ENCODE results near the gene STOML1. TPM values are rescaled to one million over a fixed set of nuclear protein-coding genes. Genes with fewer than 3 reads are reported as not detected.
A peak's percentile ranks its signal among the peaks of the same experiment; 100 is the strongest.

STOML1 gene, protein sequence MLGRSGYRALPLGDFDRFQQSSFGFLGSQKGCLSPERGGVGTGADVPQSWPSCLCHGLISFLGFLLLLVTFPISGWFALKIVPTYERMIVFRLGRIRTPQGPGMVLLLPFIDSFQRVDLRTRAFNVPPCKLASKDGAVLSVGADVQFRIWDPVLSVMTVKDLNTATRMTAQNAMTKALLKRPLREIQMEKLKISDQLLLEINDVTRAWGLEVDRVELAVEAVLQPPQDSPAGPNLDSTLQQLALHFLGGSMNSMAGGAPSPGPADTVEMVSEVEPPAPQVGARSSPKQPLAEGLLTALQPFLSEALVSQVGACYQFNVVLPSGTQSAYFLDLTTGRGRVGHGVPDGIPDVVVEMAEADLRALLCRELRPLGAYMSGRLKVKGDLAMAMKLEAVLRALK
- 10.5 and 13.6 TPM in 2 replicates for total RNA-seq (2014; rRNA removed; shearing (Covaris generic))

DNA sequence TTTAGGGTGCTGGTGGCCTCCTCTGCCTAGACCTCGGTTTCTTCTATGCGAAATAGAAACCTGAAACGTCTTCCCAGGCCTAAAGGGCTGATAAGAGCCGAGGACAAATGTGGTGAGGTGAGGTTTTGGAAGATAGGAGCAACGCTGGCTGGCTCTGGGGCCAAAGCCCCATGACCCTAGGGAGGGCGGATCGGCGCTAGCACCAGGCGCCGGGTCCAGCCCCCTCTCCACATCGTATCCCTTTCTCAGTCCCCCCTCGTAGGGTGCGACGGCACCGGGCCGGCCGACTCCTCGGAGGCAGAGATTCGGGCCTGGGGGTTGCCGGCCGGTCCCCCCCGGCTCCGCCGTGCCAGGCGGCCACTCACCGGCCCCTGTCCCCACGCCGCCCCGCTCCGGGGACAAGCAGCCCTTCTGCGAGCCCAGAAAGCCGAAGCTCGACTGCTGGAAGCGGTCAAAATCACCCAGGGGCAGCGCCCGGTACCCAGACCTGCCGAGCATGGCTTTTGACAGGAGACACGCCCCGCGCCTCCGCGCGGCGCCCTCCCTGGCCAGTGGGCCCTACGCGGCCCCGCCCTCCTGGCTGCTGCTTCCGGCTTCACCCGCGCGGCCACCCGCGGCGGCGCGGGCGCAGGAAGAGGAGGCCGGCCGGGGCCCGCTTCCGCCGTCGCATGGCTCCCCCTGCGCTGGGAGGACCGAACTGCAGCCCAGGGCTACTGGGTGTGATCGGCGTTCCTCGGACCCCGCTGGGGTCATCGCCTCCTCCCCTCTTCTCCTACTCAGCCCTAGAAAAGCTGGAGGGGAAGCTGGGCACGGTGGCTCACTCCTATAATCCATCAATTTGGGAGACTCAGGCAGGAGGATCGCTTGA, at the start of gene STOML1:
Gene STOML1 (minus strand): TSS at position 570 of the 868 bp plus-strand sequence. CDS start 72 bp downstream, at position 498.
- Histone ChIP-seq H3K4me3 (ENCODE audit: insufficient read depth, low read depth, low read length) (peak within 1 kb of the TSS; percentile 67), H3K27me3 (ENCODE audit: control insufficient read depth, insufficient read depth, low read length) (no peaks in the 10 kb centered on the region; the same call in 1 of the 2 replicates), H3K36me3 (replicated peaks; ENCODE audit: control insufficient read depth, insufficient read depth, low read length) (no peaks in the 10 kb centered on the region)
- peak; percentile 99 for DNase-seq

DNA sequence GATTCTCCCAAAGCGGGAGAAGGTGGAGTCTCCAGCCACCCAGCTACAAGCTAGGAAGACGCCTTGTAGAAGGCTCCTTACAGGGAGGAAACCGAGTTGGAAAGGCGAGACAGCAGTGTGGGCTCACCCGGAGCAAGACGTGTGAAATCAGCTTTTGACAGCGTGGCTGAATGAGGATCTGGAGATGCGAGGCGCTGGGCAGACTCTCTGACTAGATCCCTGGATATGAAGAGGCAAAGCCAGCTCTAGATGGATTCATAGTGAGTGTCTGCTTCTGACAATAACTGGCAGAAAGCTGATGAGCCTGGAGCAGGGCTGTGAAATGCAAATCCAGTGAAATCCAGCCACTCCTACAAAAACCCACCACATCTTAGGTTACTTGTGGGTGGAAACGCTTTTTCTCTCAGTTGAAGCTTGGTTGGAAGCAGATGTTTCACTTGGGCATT, 49.2 kb upstream of the STOML1 start:
- Histone ChIP-seq H3K27me3 (ENCODE audit: control insufficient read depth, insufficient read depth, low read length) (no peaks in the 10 kb centered on the region), H3K36me3 (replicated peaks; ENCODE audit: control insufficient read depth, insufficient read depth, low read length) (no peaks in the 10 kb centered on the region), H3K4me3 (ENCODE audit: insufficient read depth, low read depth, low read length) (no peak overlapping the region)
- no peak for DNase-seq

DNA sequence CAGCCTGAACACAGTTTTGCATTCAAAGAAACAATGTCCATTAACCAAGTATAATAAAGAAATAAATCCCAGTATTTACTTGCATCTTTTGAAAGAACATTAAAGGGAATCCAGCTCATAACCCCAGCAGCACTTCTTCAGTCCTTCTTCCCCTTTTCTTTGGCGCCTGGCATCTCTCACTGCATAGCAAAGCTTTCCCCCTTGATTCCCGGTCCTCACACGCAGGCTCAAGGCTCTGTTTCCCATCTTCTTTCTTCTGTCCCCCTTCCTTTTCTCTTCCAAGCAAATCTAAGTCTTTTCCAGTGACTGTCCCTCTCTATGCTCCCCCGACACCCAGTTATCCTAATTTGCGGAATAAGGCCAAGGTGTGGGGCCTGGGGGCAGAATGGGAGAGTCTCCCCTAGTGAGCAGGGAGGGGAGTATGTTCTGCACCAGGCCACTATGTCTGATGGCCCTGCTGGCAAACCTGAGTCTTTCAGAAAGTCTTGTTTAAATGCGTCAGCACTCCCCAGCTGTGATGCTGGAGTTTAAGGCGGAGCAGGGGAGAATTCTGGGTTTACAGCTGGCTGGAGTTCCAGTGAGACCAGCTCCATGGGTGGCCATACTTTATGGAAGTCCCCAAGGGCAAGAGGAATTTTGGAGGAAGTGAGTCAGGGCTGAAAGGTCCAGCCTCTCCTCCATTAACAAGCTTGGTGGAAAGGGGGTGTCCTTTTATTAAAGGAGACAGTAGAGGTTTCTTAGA, 48.2 kb upstream of the STOML1 start:
- peak; percentile 60 for DNase-seq
- Histone ChIP-seq H3K4me3 (ENCODE audit: insufficient read depth, low read depth, low read length) (no peak overlapping the region), H3K36me3 (replicated peaks; ENCODE audit: control insufficient read depth, insufficient read depth, low read length) (no peaks in the 10 kb centered on the region; the same call in 1 of the 2 replicates), H3K27me3 (ENCODE audit: control insufficient read depth, insufficient read depth, low read length) (no peaks in the 10 kb centered on the region)

DNA sequence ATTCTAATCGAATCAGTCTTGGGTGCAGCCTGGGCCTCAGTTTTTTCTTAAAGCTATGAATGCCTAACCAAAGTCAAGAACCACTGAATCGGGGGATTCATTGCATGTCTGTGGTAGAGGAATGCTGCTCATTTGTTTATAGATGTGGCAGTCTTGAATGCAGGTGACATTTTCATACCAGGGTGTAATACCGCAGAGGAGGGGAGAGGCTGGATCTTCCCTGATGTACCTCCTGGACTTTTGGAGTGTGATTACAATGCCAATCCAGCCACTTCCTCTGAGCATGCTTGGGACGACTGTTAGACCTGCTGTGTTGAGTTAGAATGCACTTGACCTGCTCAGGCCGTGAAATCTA, 47.5 kb upstream of the STOML1 start:
- Histone ChIP-seq H3K27me3 (ENCODE audit: control insufficient read depth, insufficient read depth, low read length) (no peaks in the 10 kb centered on the region), H3K4me3 (ENCODE audit: insufficient read depth, low read depth, low read length) (no peak overlapping the region), H3K36me3 (replicated peaks; ENCODE audit: control insufficient read depth, insufficient read depth, low read length) (no peaks in the 10 kb centered on the region; the same call in 1 of the 2 replicates)
- DNase-seq: no peak

DNA sequence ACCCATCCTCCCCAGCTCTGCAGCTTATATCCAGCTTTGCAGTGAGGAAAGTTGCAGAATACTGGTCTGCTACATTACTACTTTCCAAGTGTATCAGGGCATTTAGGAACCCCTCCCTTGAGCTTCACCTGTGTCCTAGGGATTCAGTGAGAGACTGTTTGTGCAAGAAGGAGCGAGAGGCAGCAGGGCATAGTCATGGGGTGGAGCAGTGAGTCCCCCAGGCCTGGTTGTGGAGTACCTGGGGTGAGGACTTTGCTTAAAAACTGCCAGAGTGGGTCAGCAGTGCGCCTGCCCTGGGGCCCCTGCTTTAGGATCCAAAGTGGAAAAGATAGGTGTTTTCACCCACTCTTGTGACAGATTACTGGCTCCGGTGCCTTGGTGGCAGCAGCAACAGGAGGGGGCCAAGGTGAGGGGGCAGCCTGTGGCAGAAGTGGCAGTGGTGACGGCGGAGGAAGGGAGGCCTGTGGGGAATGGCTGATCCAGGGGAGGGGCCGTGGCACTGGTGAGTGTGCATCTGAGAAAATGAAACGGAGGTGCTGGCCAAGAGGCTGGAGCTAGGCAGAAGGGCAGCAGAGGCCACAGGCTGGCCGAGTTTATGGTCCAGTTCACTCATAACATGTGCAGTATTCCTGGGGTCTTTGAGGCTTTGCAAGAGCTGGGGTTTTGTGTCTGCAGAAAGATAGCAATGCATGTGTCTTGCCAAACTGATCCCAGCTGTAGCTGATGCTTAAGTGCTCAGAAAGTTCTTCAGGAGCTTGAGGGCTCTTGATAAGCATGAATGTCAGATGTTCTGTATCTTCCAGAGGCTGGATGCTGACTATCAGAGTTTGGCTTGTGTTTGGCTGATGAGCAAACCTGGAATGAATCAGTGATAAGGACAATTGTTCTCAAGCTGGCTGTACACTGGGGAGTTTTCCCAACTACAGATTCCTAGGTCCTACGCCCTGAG, 46.9 kb upstream of the STOML1 start:
- Histone ChIP-seq H3K36me3 (replicated peaks; ENCODE audit: control insufficient read depth, insufficient read depth, low read length) (no peaks in the 10 kb centered on the region; the same call in 1 of the 2 replicates), H3K4me3 (ENCODE audit: insufficient read depth, low read depth, low read length) (no peak overlapping the region), H3K27me3 (ENCODE audit: control insufficient read depth, insufficient read depth, low read length) (no peaks in the 10 kb centered on the region)
- no peak for DNase-seq

DNA sequence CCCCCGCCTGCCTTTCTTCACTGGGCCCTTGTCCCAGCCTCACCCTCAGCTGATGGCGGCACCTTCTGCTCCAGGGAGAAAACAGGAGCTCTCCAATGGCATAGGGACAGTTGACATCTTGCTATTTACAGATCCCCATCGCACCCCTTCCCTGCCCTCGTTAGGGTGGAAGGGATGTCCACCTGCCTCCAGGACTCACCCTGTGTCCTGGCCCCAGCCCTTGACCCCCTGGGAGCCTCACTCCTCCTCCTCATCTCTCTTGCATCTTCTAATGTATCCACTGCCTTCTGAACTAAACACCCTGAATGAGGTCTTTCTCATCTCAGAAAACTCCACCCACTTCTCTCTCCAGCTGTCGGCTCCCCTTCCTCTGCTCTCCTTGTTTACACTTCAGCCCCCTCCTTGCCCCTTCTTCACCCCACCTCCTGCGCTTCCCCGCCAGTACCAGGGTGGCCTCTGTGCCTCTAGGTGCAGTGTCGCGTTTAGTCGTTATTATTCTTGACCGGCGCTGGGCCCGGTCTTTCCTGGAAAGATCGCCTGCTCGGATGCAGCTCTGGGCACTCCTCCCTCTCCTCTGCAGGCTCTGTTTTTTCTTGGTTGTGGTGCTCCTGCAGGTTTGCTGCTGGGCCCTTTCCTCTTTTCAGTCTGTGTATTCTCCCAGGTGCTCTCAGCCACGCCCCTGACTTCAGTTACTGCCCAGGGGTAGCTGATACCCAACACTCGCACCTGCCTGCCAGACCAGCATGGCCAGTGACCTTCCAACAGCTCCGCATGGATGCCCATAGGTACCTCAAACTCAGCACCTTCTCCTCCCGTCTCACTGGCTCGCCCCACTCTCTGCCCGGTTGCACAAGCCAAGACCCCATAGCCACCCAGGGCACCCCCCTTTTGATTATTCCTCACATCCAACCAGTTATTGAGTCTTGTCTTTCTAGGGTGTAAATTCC, 45.3 kb upstream of the STOML1 start:
- H3K27me3 ChIP-seq (ENCODE audit: control insufficient read depth, insufficient read depth, low read length): no peaks in the 10 kb centered on the region
- no peak overlapping the region for H3K4me3 ChIP-seq (ENCODE audit: insufficient read depth, low read depth, low read length)
- peaks cover 1% of the 10 kb centered on the region for H3K36me3 ChIP-seq (replicated peaks; ENCODE audit: control insufficient read depth, insufficient read depth, low read length)
- DNase-seq: no peak

DNA sequence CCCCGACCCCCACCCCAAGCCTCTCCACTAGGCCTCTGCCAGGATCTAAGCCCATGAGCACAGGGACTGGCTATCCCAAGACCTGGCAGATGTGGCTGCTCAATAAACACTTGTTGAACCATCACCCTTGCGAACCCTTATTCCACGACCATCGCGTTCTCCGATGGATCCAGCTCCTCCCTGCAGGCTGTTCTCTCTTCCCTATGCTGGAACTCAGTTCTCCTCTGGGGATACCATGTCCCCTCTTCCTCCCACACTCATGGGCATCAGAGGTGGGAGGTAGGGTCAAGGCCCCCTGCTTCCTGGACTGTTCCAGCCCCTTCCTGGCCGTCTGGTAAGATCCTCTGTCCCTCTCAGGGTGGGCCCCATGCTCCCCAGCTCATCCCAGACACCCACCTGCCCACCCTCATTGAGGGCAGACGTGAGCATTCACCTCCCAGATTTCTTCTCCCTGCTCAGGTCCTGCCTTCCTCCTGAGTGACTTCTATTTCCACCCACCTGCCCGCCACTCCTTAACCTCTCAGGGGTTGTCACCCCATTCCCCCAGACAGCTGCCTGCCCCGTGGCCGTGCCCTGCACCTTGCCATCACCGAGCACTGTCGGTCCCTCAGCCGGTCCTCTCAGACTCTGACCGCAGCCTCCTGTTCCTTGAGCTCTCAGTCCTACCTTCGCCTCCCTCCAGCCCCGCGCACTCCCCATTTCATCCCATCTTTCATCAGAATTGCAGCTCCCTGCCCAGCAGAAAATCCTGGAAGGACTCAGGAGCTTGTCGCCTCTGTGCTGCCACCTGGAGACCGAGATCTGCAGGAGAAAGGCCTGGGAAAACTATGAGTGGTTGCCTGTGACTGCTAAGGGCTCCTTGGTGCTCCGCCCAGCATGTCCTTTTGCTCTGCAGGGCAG, 44.4 kb upstream of the STOML1 start:
- Histone ChIP-seq H3K27me3 (ENCODE audit: control insufficient read depth, insufficient read depth, low read length) (no peaks in the 10 kb centered on the region), H3K4me3 (ENCODE audit: insufficient read depth, low read depth, low read length) (no peak overlapping the region), H3K36me3 (replicated peaks; ENCODE audit: control insufficient read depth, insufficient read depth, low read length) (peaks cover 1% of the 10 kb centered on the region)
- peak; percentile 93 for DNase-seq

DNA sequence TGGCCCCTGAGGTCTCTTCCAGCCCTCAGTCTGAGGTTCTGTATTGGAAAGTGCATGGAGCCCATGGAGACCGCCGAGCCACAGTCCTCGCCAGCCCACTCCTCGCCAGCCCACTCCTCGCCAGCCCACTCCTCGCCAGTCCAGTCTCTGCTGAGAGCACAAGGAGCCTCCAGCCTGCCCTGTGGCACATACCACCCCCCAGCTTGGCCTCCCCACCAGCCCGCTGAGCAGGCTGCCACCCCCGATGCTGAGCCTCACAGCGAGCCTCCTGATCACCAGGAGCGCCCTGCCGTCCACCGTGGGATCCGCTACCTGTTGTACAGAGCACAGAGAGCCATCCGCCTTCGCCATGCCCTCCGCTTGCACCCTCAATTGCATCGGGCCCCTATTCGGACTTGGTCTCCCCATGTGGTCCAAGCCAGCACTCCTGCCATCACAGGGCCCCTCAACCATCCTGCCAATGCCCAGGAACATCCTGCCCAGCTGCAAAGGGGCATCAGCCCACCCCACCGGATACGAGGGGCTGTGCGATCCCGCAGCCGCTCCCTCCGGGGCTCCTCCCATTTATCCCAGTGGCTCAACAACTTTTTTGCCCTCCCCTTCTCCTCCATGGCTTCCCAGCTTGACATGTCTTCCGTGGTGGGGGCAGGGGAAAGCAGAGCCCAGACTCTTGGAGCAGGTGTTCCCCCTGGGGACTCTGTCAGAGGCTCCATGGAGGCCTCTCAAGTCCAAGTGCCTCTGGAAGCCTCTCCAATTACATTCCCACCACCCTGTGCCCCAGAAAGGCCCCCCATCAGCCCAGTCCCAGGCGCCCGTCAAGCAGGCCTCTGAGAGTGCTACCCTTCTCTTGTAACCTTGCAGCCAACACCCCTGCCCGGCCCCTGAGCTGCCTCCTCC, 43.3 kb upstream of the STOML1 start:
- no peaks in the 10 kb centered on the region for H3K27me3 ChIP-seq (ENCODE audit: control insufficient read depth, insufficient read depth, low read length)
- H3K36me3 ChIP-seq (replicated peaks; ENCODE audit: control insufficient read depth, insufficient read depth, low read length): peaks cover 1% of the 10 kb centered on the region
- no peak for DNase-seq
- H3K4me3 ChIP-seq (ENCODE audit: insufficient read depth, low read depth, low read length): no peak overlapping the region

DNA sequence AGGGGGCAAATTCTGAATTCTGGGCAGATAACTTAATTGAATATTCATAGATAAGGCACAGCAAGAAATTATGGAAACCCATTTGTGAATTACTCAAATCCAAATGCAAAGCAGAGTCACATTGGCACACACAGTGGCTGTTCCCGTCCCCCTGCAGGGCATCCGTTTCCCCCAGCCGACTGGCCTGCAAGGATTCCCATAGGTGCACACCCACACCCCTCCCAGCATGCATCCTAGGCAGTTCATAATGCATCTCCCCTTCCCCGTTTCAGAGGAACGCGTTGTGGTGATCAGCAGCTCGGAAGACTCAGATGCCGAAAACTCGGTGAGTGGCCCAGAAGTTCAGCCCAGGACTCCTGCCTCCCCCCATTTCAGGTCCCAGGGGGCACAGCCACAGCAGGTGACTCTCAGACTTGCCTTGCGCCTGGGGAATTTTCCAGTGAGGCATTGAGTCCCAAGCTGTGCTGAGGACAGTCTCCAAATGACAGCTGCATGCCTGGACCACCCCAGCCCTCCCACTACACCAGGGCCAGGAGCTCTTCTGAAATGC, 42.2 kb upstream of the STOML1 start:
- Histone ChIP-seq H3K27me3 (ENCODE audit: control insufficient read depth, insufficient read depth, low read length) (no peaks in the 10 kb centered on the region), H3K36me3 (replicated peaks; ENCODE audit: control insufficient read depth, insufficient read depth, low read length) (peaks cover 1% of the 10 kb centered on the region), H3K4me3 (ENCODE audit: insufficient read depth, low read depth, low read length) (no peak overlapping the region)
- DNase-seq: no peak

DNA sequence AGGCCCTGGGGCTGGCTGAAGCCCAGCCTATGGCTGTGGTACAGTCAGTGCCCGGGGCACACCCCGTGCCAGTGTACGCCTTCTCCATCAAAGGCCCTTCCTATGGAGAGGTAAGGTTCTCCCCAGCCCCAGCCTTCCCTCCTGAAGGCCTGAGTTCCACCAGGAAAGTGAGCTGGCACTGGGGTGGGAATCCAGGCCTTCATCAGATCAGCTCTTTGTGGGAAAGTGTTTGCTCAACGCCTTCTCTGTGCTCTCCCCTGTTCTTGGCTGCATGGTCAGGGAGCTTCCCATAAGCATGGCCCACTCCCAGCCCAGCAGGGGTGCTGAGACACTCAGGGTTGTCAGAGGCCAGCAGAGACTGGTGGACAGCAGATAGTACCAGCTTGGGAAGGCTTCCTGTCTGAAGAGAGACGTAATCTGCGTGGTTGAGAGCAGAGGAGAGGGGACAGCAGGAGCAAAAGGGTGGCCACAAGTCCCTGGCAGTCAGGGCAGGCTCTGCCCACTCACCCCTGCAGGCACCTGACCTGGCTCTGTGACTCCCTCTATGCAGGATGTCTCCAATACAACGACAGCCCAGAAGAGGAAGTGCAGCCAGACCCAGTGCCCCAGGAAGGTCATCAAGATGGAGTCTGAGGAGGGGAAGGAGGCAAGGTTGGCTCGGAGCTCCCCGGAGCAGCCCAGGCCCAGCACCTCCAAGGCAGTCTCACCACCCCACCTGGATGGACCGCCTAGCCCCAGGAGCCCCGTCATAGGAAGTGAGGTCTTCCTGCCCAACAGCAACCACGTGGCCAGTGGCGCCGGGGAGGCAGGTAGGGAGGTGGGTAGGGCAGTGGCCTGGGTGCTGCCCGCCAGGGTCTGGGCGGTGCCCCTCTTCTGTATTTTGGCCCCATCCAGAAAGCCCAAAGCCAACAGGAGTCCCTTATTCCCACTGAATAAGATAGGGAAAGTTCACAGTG, 40.8 kb upstream of the STOML1 start:
- peaks cover 1% of the 10 kb centered on the region for H3K36me3 ChIP-seq (replicated peaks; ENCODE audit: control insufficient read depth, insufficient read depth, low read length)
- no peak for DNase-seq
- no peaks in the 10 kb centered on the region for H3K27me3 ChIP-seq (ENCODE audit: control insufficient read depth, insufficient read depth, low read length)
- H3K4me3 ChIP-seq (ENCODE audit: insufficient read depth, low read depth, low read length): no peak overlapping the region
